GM18867 (cell line): Measurements from ENCODE around the gene CLEC2L.
"Not testable (repeated sequence)": the region's sequence is repeated elsewhere in the genome, so short reads cannot be mapped to it uniquely, and the experiment has no call there.

Experiments used
- ATAC-seq: cut with Tn5 transposase; IDR thresholded peaks from one replicate; pipeline ENCODE4 v1.9.1; 2021; ENCODE audit warnings: mild to moderate bottlenecking, moderate library complexity; ENCODE audit not compliant: unreplicated experiment

CLEC2L gene

DNA sequence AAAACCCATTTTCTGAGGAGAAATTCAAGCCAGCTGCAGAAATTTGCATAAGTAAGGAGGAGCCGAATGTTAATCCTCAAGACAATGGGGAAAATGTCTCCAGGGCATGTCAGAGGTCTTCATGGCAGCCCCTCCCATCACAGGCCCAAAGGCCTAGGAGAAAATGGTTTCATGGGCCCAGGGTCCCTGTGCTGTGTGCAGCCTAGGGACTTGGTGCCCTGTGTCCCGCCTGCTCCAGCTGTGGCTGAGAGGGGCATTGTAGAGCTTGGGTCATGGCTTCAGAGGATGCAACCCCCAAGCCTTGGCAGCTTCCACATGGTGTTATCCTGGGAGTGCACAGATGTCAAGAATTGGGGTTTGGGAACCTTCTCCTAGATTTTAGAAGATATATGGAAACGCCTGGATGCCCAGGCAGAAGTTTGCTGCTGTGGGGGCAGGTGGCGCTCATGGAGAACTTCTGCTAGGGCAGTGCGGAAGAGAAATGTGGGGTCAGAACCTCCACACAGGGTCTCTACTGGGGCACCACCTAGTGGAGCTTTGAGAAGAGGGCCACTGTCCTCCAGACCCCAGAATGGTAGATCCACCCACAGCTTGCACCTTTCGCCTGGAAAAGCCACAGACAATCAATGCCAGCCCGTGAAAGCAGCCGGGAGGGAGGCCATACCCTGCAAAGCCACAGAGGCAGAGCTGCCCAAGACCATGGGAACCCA, 30.7 kb downstream of the CLEC2L start:
- ATAC-seq, result not testable (repeated sequence)

DNA sequence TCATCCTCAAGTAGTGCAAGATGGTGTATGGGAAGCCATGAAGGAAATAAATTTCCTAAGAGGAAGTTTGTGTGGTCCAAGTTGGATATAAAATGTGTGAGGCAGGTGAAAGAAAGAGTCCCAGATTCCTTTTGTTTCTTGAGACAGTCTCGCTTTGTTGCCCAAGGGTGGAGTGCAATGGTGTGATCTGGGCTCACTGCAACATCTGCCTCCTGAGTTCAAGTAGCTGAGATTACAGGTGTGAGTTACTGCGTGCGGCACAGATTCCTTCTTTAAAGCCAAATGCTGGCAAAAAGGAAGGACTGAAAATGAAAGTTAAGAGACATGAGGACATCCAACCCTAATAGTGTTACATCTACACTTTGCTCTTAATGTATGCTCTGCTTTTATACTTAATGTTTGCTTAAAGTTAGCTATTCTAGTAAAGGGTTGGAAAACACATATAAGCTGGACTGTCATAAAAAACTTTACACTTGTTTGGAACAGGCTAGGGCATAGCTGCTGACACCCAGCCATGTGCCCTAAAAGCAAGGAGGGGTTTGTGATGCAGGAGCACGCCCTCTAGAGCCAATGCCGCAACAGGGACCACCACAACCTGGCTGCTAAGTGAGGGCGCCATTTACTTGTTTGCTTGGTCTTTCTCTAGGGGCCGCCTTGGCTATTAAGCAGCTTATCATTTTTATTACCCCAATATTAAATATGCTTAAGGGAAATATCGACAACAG, 34.5 kb downstream of the CLEC2L start:
- ATAC-seq, result no peak

DNA sequence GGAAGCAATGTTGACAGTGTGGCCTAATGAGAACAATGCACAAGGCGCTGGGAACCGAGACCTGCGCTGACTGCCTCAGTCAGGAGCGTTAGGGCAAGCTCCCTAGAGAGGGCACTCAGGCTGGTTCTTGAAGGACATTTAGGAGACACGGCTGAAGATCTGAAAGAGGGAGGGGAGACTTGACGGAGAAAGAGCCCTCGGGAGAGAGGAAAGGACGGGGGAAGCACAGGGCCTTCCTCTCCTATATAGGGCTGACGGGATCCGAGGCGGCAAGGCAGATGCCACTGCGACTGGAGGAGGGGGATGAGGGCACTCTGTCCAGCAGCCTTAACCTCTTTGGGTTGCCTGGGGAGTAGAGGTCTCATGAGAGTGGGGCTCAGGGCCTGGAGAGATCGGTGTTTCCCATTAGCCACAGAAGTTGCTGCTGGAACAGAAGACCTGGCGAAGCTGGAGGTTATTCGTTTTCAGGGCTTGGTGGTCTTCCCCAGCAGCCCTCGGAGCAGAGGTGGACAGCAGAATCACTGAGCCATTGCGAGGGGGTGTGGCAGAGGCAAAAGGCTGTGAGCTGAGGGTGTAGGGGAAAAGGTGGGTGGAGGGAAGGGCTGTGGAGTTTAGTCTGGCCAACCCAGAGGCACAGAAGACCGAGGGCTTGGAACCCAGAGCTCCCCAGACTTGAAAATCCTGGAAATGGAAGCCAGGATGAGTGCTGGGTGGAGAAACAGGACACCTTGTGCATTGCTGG, 36.0 kb downstream of the CLEC2L start:
- ATAC-seq, result no peak

DNA sequence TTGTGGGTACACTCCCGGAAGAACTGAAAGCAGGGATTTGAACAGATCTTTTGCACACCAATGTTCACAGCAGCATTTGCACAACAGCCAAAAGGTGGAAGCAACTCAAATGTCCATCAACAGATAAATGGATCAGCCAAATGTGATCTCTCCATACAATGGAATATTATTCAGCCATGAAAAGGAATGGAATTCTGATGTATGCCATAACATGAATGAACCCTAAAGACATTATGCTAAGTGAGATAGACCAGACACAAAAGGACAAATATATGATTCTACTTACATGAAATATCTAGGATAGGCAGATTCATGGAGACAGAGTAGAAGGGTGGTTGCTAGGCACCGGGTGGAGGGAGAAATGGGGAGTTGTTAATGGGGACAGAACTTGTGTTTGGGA, 36.7 kb downstream of the CLEC2L start:
- no peak for ATAC-seq

DNA sequence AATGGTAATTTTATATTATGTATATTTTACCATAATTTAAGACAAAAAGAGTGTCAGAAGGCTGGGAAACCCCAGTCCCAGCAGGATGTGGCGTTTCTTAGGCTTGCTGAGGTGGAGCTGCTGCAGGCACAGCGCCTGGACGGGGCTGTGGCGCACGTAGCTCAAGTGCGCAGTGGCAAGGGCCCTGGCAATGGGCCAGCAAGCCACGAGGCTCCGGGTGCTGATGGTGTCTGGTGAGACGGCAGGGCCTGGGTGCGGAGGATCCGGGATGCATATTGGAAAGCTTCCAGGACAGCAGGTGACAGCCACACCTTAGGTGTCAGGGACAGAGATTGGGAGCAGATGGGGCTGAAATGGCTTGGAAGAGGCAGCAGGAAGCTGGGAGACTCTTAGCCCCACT, 37.2 kb downstream of the CLEC2L start:
- no peak for ATAC-seq

DNA sequence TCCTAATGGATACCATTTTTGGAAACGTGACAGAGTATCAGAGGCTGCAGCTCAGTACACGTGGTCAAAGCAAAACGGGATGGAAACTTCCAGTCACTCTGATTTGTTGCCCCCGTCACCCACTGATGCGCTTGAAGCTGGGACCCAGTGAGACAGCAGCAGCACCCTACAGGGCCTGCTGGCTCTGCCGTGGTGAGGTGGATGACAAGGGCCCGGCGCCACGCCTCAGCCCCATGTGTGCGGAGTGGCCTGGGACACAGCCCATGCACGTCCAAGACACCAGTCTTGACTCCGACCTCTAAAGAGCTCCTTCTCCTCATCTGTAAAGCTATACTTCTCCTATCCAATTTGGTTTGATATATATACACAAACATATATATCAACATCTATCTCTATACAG, 39.0 kb downstream of the CLEC2L start:
- no peak for ATAC-seq

DNA sequence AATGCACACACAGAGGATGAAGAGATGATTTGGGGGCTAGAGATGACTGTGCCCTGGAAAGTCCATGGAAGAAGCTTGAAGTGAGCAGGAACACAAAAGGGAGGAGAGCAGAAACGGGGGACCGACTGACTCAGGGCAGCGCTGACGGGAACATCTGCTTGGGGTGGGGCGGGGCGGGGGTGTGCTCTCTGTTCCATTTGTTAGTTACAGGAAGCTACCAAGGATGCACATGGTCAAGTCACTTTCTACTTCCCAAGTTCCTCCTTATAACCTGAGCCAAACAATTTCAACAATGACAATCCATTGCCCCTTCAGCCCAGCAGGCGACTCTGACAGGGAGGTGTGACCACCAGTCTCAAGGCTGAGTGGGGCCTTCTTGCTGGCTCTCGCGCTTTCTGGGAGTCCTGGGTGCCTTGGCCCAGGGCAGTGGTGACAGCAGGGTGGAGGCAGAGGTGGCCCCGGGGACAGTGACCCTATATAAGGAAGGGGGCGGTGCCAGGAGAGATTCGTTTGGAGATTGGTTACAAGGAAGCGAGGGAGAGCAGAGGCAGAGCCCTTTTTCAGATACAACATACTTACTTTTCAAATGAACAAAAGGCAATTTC, 39.6 kb downstream of the CLEC2L start:
- ATAC-seq, result no peak

DNA sequence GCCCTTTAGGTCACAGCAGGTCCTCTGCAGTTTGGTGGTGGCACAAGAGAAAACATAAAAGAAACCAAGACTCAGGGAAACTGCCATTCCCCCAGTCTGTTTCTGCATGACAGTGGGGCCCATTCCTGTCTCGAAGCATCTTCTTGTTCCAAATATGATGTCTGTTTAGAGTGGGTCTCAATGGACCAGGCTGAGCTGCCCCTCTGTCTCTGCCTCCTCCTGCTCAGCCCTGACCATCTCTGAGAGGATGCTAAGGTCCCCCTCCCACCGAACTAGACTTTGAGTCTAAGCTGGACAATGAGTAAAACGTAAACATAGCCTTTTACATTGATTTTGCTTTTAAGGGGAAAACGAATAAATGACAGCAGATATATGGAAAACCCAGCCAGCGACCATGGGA, 40.4 kb downstream of the CLEC2L start:
- no peak for ATAC-seq

DNA sequence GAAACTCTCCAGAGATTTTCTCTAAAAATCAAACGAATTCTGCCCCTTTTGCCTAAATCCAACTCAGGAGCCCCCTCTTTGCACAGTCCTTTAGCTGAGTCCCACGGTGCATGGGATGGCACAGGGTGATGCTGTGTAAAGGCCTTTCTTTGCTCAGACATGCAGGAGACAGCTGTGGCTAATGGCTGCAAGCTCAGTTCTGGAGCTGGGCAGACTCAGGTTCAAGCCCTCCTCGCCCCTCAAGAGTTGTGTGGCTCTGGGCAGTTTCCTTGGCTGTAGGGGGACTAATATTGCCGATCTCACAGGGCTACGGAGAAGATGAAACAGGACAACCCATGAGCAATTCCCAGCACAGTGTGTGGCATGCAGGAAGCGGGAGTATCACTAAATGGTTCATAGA, 42.6 kb downstream of the CLEC2L start:
- no peak for ATAC-seq

DNA sequence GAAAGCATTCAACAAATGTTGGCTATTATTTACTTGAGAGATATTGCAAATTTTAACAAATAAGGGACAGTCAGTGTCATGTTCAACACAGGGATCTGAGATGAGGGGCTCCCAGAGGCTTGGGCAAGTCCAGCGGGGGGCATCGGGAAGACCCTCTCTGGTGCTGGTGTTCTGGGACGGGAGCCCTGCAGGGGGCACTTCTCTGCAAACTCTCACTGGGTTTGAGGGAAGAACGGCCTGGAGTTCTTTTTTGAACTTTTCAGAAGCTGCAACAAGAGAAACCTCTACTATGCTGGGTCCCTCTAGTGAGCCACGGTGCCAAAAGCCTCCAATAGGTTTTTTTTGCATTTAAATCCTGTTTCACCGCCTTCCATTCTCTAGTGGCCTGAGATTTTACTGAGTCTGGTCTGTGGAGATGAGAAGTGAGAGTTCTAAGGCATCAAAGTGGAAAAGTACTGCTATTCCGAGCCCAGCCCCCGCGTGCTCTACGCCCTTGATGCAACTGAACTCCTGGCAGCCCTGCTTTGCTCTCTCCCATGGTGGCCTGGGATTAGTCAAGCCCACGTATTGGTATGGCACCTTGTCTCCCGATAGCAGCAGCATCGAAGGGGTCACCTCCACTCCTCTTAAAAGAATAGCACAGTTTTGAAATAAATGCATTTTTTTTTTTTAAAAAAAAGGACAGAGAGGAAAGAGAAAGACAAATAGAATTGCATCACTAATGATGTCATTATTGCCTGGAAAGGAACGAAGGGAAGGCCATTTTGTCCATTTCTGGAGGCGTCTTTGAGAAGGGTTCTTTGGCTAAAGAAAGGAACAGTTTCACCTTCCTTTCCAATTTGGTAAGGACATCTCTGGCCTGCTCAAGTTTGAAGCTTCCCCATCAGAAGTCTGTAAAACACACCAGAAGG, 43.5 kb downstream of the CLEC2L start:
- no peak for ATAC-seq

DNA sequence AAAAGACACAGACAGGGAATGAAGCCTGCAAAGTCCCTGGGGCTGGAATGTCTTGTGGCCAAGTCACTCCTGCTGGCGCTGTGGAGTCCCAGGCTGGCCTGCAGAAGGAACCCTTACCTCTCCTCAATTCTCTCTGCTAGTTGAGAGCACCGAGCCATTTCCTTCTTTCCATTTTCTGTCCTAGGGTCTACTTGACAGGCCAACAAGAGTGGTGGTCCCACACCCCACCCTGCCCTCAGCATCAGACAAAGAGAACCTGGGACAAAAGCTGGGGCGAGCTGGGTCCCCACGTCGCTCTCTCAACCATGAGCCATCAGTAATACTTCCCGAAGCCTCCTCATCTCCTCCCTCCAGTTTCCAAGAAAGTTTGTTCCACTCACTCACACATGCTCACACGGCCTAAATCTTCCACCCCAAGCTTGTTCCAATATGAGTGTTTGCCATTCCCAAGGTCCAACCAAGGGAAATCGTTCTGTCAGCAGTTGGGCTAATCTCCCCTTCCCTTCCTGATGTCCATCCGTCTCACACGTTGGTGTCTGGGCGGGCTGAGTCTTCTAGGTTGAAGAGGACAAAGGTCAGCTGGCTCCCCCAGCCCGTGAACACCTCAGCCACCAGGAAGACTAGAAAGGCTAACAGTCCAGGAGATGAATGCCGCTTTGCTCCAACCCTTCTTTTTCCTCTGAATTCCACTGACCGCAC, 44.3 kb downstream of the CLEC2L start:
- no peak for ATAC-seq

DNA sequence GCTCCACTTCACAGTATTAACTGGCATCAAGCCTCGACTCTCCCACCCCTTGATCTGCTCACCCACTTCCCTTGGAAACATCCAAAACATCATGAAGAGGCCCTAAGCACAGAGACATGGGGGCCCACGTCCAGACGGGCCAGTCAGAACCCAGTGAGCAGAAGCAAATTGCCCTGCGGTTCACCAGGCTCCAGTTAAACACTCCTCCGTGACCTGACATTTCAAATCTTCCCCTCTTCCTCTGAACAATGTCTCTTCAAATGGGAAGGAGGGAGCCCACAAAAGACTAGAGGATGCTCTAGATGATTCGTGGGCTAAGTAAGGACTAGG, 44.8 kb downstream of the CLEC2L start:
- ATAC-seq, result no peak

DNA sequence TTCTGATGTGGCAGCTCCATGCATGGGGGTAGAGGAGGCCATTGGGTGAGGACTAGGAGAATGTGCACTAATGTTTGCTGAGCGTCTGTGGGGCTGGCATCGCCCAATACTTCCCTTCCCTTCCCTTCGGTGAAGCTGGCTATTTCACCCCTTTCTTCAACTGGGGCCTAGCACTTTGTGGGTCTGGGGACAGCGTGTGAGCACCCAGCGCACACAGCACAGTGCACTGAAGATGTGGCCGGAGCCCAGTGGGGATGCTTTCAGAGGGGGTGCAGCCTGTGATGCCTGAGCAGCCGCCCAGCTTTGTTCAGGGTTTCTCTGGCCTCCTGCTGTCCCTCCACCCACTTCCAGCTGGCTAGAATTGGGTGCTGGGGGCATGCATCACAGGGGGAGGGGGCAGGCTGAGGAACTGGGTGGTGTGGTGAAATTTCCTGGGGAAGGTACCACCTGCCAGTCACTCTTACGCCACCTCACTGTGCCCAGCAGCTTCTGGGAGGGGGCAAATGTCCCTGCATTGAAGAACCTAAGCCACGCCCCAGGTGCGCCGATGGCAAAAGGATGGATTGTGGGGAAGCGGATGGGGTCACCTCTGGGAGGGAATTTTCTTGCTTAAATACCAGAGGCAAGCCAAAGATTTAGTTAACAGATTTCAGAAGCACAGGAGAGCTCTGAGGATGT, 45.5 kb downstream of the CLEC2L start:
- no peak for ATAC-seq

DNA sequence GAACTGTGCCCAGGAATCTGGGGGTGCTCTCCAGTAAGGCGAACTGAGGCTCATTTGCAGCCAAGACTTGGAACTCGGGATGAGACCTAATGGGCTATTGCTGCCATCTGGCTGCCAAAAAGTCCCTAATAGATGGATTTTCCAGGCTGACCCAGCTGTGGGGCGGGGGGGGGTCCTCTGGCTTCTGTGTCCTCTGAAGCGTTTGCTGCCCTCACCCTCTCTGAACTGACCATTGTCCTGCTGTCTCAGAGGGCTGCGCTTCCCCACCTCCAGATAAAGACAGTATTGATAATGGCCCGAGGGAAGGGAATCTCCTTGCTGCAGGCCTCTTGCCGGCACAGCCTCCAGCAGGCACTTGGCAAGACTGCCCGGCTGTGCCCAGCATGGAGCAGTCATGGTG, 46.6 kb downstream of the CLEC2L start:
- no peak for ATAC-seq

DNA sequence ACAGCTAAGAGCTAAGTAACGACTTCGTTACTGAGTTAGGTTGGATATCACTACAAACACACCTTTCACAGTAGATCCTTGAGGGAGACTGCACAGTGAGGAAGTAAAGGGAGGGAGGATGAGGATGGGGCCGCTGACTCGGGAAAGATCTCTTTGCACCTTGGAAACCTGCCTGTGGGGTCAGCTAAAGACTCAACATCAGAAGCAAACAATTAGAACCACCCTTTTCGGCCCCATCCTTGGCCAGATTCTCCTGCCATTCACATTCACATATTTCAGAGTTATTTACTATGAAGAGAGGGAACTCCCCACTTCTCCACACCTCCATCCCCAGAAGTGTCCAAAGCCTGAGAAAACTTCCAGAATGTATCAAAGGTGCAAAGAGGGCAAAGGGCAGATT, 47.1 kb downstream of the CLEC2L start:
- no peak for ATAC-seq

DNA sequence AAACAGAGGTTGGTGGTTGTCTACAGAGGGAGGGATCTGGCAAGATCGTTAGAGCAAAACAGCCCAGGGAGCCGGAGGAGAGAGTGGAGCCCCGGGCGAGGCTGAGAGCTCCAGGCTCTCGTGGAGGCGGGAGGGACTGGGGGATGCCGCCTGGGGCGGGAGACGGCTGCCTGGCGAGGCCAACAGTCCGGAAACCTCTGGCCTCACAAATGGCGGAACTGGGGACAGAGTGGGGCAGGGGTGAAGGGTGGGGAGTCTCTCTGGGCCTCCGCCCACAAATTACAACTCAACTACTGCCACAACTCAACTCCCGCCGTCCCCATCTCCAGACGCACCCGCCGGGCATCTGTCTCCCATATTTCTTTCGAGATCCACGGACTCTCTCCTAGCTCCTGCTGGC, 47.7 kb downstream of the CLEC2L start:
- no peak for ATAC-seq

DNA sequence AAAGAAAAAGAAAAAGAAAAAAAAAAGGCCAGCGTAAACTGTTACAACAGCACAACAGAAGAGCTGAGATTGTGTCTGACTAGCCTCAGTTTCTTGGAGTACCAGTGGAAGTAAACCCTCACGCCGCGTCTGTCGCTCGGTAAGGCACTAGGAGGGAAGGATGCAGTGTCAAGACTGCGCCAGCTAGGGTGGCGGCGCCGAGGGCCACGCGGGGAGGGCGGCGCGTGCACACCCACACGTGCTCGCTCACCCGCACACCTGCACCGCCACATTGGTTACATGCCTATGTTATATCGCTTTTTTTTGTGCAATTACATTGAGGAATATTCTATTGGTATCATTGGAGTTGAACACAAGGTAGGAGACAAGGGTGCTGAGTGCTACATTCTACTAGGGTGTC, 48.2 kb downstream of the CLEC2L start:
- no peak for ATAC-seq

DNA sequence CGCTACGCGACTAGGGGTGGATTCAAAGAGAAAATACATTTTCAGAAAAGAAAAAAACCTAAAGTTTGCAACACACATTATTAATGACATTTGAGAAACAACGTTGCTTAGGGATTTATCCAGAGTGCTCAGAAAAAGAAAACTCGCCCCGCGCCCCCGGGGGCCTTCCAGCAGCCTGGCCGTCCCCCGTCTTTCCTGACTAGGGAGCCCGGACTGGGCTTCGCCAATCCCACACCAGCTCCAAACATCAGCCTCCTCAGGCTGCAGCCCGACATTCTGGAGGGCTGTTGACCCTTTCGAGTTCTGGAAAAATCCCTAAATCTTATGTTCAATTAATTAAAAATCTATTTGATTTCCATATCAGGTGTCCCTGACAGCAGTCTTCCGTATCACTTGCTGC, 48.6 kb downstream of the CLEC2L start:
- ATAC-seq, result no peak

DNA sequence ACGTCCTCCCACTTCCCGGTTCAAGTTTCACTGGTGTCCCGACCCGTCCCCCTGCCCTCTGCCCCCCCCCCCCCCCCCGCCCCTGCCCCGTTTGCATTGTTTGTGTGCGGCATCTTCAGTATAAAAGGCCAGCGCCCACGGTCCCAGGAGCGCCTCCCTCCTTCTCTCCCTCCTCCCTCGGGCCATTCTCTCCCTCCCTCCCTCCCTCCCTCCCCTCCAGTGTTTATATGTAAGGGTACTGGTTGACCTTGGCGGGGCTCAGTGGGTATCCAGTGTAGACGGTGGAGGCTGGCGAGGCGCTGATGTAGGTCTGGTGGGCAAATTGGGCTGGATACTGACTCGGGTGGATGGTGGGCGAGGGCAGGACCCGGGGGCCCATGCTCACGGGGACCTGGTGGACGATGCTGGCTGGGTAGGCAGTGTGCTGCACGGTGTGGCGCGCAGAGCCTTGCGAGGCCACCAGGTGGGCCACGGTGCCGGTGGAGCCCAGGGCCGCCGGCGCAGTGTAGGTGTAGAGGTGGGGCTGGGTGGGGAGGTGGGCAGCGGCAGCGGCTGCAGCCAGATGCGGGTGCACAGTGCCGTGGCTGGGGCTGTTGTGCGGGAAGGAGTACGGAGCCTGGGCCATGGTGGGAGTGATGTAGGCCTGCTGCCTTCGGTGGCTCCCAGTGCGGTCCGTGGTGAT, 49.4 kb downstream of the CLEC2L start:
- no peak for ATAC-seq
